Adrenal gland (tissue), 12 donors: ENCODE measurements around the gene GPR146. TPM values are rescaled to one million over a fixed set of nuclear protein-coding genes. Genes with fewer than 3 reads are reported as not detected.
"Not testable (repeated sequence)": the region's sequence is repeated elsewhere in the genome, so short reads cannot be mapped to it uniquely, and the experiment has no call there.

Experiments used
- DNase-seq, 7 donors: peaks; one replicate each; pipeline ENCODE4 v3.0.0-alpha.2; 2019 to 2020
- H3K27ac ChIP-seq, 5 donors: fragments of 200-600 bp; sonication (generic) in 4 of 5; 1 replicate in 3 of 5; 2 replicates in 2 of 5; pipeline versions ENCODE4 v1.5.1 to v1.8.0; 2016 to 2020; ENCODE audit warnings: mild to moderate bottlenecking in 1 of 5
- H3K27me3 ChIP-seq: fragments of 200-600 bp; 2 replicates; pipeline ENCODE4 v1.8.0; 2021
- H3K36me3 ChIP-seq, 2 donors: fragments of 200-600 bp; replicated peaks in 1 of 2; 1 replicate in 1 of 2; 2 replicates in 1 of 2; pipeline versions ENCODE4 v1.5.1 to v1.8.0; 2018 to 2022
- H3K4me1 ChIP-seq, 2 donors: fragments of 200-600 bp; replicated peaks in 1 of 2; 1 replicate in 1 of 2; 2 replicates in 1 of 2; pipeline versions ENCODE4 v1.5.1 to v1.8.0; 2018 to 2021
- H3K4me3 ChIP-seq, 4 donors: fragments of 200-600 bp; sonication (generic) in 3 of 4; one replicate each; pipeline ENCODE4 v1.5.1; 2016 to 2018
- H3K9me3 ChIP-seq, 3 donors: fragments of 200-600 bp; sonication (generic) in 1 of 3; replicated peaks in 1 of 3; 1 replicate in 2 of 3; 2 replicates in 1 of 3; pipeline versions ENCODE4 v1.5.1 to v1.8.0; 2016 to 2021
- POLR2A ChIP-seq, 2 donors: fragments of 450-650 bp; IDR thresholded peaks; one replicate each; pipeline ENCODE4 v1.6.1; 2017; ENCODE audit warnings: antibody characterized with exemption in 2 of 2, mild to moderate bottlenecking in 2 of 2, moderate library complexity in 1 of 2
- WGBS, 4 donors: extraction: QIAGEN DNeasy Blood & Tissue Kit in 2 of 4; methylation state at CpG; one replicate each; pipeline versions ENCODE4 v1.1.5 to v1.1.7; 2013 to 2017; 5-methylcytosine and 5-hydroxymethylcytosine counted together
- intact Hi-C, 2 donors: fragments of 100-400 bp; cut with DNase I; formaldehyde crosslinking; loops; one replicate each; pipeline versions ENCODE4 v1.14.1 to v1.15.0; 2022 to 2023
- polyA plus RNA-seq, 3 donors: library from polyadenylated mRNA; stranded (reverse); fragments of 200-250 nt in 2 of 3; fragments of 350-450 nt in 1 of 3; fragmentation: Illumina TruSeq in 1 of 3; extraction: RNeasy Lipid Tissue Mini Kit (QIAGEN cat#74804) in 1 of 3; gene quantifications; one replicate each; pipeline ENCODE4 v1.2.3, GENCODE V29; 2013 to 2014
- total RNA-seq, 9 donors: library from RNA; depleted of rRNA in 4 of 9; stranded (reverse); fragments of >200 nt in 4 of 9; fragments of 120-200 nt in 1 of 9; fragmentation: NEBNext Ultra II Directional in 1 of 9; extraction: Animal tissue kit (Norgen Biotek cat#: 25700) in 1 of 9; gene quantifications; one replicate each; pipeline versions ENCODE4 v1.1.0 to v1.2.4, GENCODE V29; 2013 to 2023
- TF ChIP-seq, protein P1 (sequence below), 6 experiments: fragments of 450-650 bp in 4 of 6; fragments of 200-600 bp in 2 of 6; sonication (generic) in 1 of 6; IDR thresholded peaks; 1 replicate in 5 of 6; 2 replicates in 1 of 6; pipeline versions ENCODE4 v1.5.1 to v1.8.0; 2016 to 2021; ENCODE audit warnings: antibody characterized with exemption in 6 of 6, mild to moderate bottlenecking in 2 of 6, moderate library complexity in 1 of 6
- donor health status: healthy with polysubstance abuse.
- donor health status: Bipolar disorder and iron deficiency.
- donor health status: DM: yes; HTN: yes; CAD: no.
- donor health status: DM: no; HTN: no; CAD: no.
- donor health status: DM: no; HTN: no; CAD: no.
- donor health status: DM: yes; HTN: yes; CAD: no.

Gene GPR146
- total and polyA plus RNA-seq, 12 donors, result 0.90 to 17.3 (median 8.7) TPM

DNA sequence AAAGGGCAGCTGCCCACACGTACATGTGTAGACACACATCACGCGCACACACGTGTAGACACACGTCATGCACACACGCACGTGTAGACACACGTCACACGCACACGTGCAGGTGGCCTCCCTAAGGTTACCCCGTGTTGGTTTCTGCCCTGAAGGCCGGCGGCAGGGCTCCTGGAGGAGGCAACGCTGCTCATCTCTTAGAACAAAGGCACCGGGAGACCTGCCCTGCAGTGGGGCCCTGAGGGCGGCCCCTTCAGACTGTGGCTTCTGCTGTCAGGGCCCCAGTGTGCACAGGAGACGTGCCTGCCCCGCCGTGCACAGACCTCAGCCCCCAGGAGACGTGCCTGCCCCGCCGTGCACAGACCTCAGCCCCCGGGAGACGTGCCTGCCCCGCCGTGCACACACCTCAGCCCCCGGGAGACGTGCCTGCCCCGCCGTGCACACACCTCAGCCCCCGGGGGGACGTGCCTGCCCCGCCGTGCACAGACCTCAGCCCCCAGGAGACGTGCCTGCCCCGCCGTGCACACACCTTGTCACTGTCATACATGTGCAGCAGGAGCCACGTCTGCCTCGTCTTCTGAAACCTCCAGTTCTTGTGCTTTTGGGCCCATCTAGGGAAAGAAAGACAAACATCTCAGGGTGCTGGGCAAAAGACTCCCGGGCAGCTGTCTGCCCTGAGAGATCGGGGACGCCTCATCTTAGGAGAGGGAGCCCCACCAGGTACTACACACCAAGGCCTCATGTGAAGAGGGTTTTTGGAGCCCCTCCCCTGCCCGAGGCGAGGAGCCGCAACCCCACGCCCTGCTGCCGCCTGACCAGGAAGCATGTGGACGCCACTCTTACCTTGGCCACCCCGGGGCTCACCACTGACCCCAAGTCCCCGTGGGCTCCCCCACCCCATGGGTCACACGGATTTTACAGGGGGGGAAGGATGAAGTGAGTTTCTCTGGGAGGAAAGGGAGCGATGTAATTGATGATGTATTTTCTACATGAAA lies 44.1 kb upstream of the GPR146 start:
- no peak for DNase-seq
- Histone ChIP-seq H3K4me1 (peaks cover 0 to 4% of the 10 kb centered on the region in 2 donors), H3K9me3 (no peaks in the 10 kb centered on the region), H3K27ac (no peak overlapping the region), H3K27me3 (no peaks in the 10 kb centered on the region), H3K36me3 (peaks cover 0 to 3% of the 10 kb centered on the region in 2 donors), H3K4me3 (no peak overlapping the region)
- WGBS, 4 donors, result 89 to 90% (median 90%) methylated on average over 17 to 52 of the region's 52 CpGs
- TF ChIP-seq, protein P1, sequence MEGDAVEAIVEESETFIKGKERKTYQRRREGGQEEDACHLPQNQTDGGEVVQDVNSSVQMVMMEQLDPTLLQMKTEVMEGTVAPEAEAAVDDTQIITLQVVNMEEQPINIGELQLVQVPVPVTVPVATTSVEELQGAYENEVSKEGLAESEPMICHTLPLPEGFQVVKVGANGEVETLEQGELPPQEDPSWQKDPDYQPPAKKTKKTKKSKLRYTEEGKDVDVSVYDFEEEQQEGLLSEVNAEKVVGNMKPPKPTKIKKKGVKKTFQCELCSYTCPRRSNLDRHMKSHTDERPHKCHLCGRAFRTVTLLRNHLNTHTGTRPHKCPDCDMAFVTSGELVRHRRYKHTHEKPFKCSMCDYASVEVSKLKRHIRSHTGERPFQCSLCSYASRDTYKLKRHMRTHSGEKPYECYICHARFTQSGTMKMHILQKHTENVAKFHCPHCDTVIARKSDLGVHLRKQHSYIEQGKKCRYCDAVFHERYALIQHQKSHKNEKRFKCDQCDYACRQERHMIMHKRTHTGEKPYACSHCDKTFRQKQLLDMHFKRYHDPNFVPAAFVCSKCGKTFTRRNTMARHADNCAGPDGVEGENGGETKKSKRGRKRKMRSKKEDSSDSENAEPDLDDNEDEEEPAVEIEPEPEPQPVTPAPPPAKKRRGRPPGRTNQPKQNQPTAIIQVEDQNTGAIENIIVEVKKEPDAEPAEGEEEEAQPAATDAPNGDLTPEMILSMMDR (IDR thresholded peaks at IDR 0.05), result no peak
- TF ChIP-seq POLR2A (IDR thresholded peaks at IDR 0.05), result no peak
- intact Hi-C loops, result loop anchor here in 1 of 2 donors (10.0 kb wide), 1 partner anchor 175 kb away; no protein-coding TSS in a partner anchor

DNA sequence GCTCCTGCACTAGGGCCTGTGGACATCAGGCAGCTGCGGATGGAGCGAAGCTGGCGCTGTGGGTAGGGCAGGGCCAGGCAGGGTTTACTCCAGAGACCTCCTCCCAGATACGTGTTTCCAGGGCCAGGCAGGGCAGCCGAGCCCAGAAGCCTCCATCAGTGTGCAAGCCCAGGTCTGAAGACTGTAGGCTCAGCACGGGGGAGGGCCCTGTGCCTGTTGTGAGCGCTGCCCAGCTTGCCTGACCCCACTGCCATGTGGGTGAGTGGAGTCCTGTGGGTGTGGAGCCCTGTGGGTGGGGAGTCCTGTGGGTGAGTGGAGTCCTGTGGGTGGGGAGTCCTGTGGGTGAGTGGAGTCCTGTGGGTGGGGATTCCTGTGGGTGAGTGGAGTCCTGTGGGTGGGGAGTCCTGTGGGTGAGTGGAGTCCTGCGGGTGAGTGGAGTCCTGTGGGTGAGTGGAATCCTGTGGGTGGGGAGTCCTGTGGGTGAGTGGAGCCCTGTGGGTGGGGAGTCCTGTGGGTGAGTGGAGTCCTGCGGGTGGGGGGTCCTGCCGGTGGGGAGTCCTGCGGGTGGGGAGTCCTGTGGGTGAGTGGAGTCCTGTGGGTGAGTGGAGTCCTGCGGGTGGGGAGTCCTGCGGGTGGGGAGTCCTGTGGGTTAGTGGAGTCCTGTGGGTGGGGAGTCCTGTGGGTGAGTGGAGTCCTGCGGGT lies 43.1 kb upstream of the GPR146 start:
- WGBS, 4 donors, result 83 to 97% (median 92%) methylated on average over 5 to 14 of the region's 14 CpGs
- H3K36me3 ChIP-seq, H3K9me3 ChIP-seq, H3K27me3 ChIP-seq, H3K27ac ChIP-seq, H3K4me1 ChIP-seq, intact Hi-C loops, H3K4me3 ChIP-seq, DNase-seq: not testable (repeated sequence)

DNA sequence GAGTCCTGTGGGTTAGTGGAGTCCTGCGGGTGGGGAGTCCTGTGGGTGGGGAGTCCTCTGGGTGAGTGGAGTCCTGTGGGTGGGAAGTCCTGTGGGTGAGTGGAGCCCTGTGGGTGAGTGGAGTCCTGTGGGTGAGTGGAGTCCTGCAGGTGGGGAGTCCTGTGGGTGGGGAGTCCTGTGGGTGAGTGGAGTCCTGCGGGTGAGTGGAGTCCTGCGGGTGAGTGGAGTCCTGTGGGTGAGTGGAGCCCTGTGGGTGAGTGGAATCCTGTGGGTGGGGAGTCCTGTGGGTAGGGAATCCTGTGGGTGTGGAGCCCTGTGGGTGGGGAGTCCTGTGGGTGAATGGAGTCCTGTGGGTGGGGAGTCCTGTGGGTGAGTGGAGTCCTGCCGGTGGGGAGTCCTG lies 42.3 kb upstream of the GPR146 start:
- H3K36me3 ChIP-seq, DNase-seq, H3K4me3 ChIP-seq, H3K27ac ChIP-seq, H3K27me3 ChIP-seq, H3K4me1 ChIP-seq, intact Hi-C loops, H3K9me3 ChIP-seq: not testable (repeated sequence)
- WGBS, 4 donors, result 88 to 98% (median 91%) methylated on average over 3 to 4 of the region's 4 CpGs

DNA sequence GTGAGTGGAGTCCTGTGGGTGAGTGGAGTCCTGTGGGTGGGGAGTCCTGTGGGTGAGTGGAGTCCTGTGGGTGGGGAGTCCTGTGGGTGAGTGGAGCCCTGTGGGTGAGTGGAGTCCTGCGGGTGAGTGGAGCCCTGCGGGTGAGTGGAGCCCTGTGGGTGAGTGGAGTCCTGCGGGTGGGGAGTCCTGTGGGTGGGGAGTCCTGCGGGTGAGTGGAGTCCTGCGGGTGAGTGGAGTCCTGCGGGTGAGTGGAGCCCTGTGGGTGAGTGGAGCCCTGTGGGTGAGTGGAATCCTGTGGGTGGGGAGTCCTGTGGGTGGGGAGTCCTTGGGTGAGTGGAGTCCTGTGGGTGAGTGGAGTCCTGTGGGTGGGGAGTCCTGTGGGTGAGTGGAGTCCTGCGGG lies 41.9 kb upstream of the GPR146 start:
- H3K9me3 ChIP-seq, H3K36me3 ChIP-seq, DNase-seq, intact Hi-C loops, H3K4me1 ChIP-seq, H3K27me3 ChIP-seq, H3K27ac ChIP-seq, H3K4me3 ChIP-seq: not testable (repeated sequence)
- WGBS, 4 donors, result 89 to 100% (median 93%) methylated on average over 1 to 7 of the region's 7 CpGs; no CpG with 5 or more reads in 1 of the 4 donors

DNA sequence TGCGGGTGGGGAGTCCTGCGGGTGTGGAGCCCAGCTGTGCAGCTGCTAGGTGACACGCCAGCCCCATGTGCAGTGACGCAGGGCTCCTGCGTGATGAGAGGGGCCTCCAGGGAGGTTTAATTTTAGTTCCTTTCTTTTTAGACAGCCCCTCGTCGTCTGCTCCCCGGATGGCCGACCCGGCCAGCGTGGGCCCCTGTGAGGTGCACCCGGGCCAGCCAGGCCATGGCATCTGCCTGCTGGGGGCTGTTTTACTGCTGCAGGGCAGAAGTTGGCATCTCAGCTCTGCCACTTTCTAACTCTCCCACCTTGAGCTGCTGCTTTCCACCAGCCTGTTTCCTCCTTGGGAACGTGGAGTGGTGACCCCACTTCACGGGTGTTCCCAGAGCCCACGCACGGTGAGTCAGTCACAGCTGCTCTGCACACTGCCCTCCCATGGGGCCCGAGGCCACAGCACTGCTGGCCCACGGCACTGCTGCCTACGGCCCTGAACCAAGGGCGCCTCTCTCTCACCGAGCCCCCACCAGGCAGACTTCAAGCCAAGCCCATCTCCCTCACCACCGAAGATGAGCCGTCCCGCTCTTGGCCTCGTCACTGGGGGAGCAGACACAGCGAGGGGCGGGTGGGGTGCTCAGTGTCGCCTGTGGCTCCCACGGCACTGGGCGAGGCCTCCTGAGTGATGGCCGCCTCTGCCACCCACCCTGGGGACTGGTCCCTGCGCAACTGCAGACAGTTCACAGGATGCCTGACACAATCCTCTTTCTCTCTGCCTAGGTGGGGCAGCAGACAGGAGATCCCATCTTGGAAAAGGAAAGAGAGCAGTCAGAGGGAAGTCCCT lies 40.1 kb upstream of the GPR146 start:
- peaks cover 0 to 4% of the 10 kb centered on the region in 2 donors for H3K4me1 ChIP-seq
- H3K36me3 ChIP-seq, result no peaks in the 10 kb centered on the region
- H3K9me3 ChIP-seq, result no peaks in the 10 kb centered on the region
- no peak for TF ChIP-seq POLR2A (IDR thresholded peaks at IDR 0.05)
- TF ChIP-seq, protein P1 (IDR thresholded peaks at IDR 0.05), result no peak
- H3K27me3 ChIP-seq, result no peaks in the 10 kb centered on the region
- no peak for DNase-seq
- H3K4me3 ChIP-seq, result no peak overlapping the region
- H3K27ac ChIP-seq, result no peak overlapping the region
- intact Hi-C loops, result no loop called here
- 68 to 84% (median 73%) methylated on average over 17 to 32 of the region's 32 CpGs for WGBS, 4 donors
